ENCODE results near the gene NEDD4L. TPM values are rescaled to one million over a fixed set of nuclear protein-coding genes. Genes with fewer than 3 reads are reported as not detected.

The NEDD4L gene
- total RNA-seq, 1 donor from 2014 or later: 162 TPM

DNA sequence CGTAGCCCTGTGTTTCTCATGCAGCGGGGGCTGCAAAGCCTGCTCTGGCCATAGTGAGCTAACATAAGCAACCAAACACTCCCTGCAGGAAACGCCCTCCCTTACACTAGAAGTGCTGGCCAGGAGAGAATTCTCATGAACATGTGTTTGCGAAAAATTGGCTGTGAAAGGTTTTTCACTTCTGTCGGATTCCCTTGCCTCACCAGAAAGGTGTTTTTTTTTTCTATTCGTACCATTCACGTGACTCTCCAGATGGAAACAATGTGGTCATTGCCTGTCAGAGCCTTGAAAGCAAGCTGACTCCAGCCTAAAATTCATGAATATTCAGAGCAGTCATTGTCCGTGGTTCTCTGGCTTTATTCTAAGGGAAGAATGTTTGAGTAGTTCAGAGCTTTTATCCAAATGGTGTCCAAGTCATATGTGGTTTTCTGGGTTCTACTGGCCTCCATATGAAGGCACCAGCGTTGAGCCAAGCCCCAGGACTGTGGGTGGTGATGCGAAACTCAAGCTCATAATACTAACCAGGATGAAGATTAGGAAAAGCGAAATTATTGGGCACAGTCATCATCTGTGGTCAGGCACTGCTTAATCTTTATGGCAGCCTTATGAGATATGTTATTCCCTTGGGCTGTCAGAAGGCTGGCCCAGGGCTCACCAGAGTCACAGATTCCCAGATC, 348.4 kb downstream of the NEDD4L start:
- H3K27me3 Mint-ChIP-seq: no peaks in the 10 kb centered on the region
- no peak overlapping the region for H3K4me3 Mint-ChIP-seq (ENCODE audit: low read depth)
- H3K36me3 Mint-ChIP-seq (ENCODE audit: insufficient read depth): peaks cover 47% of the 10 kb centered on the region
- TF ChIP-seq, protein P1, sequence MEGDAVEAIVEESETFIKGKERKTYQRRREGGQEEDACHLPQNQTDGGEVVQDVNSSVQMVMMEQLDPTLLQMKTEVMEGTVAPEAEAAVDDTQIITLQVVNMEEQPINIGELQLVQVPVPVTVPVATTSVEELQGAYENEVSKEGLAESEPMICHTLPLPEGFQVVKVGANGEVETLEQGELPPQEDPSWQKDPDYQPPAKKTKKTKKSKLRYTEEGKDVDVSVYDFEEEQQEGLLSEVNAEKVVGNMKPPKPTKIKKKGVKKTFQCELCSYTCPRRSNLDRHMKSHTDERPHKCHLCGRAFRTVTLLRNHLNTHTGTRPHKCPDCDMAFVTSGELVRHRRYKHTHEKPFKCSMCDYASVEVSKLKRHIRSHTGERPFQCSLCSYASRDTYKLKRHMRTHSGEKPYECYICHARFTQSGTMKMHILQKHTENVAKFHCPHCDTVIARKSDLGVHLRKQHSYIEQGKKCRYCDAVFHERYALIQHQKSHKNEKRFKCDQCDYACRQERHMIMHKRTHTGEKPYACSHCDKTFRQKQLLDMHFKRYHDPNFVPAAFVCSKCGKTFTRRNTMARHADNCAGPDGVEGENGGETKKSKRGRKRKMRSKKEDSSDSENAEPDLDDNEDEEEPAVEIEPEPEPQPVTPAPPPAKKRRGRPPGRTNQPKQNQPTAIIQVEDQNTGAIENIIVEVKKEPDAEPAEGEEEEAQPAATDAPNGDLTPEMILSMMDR (IDR thresholded peaks at IDR 0.05; ENCODE audit: unreplicated experiment): no peak
- H3K27ac Mint-ChIP-seq: no peak overlapping the region
- no peaks in the 10 kb centered on the region for H3K4me1 Mint-ChIP-seq (ENCODE audit: low read depth)
- DNase-seq (ENCODE audit: low spot score, unreplicated experiment): no peak
- H3K9me3 Mint-ChIP-seq (ENCODE audit: low read depth): no peaks in the 10 kb centered on the region

DNA sequence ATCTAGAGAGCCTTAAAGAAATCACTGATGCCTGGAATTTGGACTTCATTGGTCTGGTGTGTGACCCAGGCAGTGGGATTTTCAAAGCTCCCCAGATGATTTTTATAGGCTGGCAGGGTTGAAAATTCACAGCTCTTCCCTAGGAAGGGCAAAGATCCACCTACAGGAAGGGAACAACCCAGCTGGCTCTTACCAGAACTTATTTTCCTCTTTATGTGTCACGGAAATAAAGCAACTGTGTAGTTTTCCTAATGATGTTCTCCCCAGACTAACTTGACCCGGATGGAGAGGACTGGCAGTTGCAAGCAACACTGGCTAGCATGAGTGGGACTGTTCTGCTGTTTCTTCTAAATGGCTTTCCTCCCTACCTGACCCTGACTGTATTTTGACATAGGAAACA, 349.3 kb downstream of the NEDD4L start:
- Mint-ChIP-seq H3K27ac (no peak overlapping the region), H3K4me3 (ENCODE audit: low read depth) (no peak overlapping the region), H3K36me3 (ENCODE audit: insufficient read depth) (peaks cover 48% of the 10 kb centered on the region), H3K9me3 (ENCODE audit: low read depth) (no peaks in the 10 kb centered on the region), H3K27me3 (no peaks in the 10 kb centered on the region), H3K4me1 (ENCODE audit: low read depth) (no peaks in the 10 kb centered on the region)
- DNase-seq (ENCODE audit: low spot score, unreplicated experiment): no peak
- TF ChIP-seq, protein P1 (IDR thresholded peaks at IDR 0.05; ENCODE audit: unreplicated experiment): no peak

DNA sequence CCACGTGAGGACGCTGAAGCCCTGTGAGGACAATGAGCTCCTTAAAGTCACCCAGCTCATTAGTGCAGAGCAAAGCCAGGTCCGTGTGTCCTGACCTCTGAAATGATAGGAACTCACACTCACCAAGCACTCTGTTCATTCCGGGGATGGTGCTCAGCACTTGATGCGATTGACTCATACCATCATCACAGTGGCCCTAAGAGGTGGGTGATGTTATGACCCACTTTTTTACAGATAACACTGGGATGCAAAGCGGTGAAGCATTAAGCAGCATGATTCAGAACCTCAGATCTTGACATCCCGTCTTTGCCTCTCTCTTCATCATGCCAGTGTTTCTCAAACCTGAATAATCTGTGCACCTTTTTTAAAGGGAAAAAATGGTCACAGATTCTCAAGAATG, 350.0 kb downstream of the NEDD4L start:
- Mint-ChIP-seq H3K27ac (no peak overlapping the region), H3K27me3 (no peaks in the 10 kb centered on the region)

DNA sequence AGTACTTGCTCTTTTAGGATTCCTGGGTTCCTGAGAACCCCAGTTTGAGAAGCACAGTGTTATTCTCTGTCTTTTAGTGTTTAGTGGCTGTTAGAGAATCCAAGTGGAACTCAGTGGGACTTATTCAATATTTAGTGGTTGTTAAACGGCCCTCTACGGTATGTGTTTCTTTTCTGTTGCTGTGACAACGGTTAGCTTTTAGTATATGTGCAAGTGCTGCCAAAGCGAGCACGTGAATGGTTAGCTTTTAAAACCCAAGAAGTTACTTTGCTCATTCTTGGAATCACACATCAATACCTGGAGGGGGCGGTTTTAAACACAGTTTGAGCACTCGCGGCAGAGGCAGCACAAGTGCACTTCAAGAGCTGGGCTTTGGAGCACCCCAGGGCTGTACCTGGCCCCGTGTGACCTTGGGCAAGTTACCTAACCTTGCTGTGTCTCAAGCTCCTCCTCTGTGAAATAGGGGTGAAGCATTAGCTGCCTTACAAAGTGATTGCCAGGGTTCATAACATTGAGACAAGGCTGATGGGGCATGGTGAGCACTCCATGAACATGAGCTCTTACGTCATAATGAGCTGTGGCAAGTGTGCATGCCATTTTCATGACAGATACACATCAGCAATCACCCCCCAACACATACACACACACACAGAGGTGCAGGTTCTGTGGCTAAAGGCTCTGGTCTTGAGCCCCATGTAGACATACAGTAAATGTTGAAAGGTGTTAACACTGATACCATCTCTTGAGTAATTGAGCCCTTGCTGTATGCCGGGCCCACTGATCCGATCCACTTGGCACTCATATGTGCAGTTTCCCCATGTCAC, 350.8 kb downstream of the NEDD4L start:
- Mint-ChIP-seq H3K27me3 (no peaks in the 10 kb centered on the region), H3K36me3 (ENCODE audit: insufficient read depth) (peaks cover 41% of the 10 kb centered on the region)
- DNase-seq (ENCODE audit: low spot score, unreplicated experiment): no peak

More for the DNA sequence above, 350.0 kb downstream of the NEDD4L start:
- Mint-ChIP-seq H3K4me1 (ENCODE audit: low read depth) (no peaks in the 10 kb centered on the region), H3K36me3 (ENCODE audit: insufficient read depth) (peaks cover 42% of the 10 kb centered on the region), H3K9me3 (ENCODE audit: low read depth) (no peaks in the 10 kb centered on the region), H3K4me3 (ENCODE audit: low read depth) (no peak overlapping the region)
- no peak for DNase-seq (ENCODE audit: low spot score, unreplicated experiment)
- TF ChIP-seq, protein P1 (IDR thresholded peaks at IDR 0.05; ENCODE audit: unreplicated experiment): no peak

DNA sequence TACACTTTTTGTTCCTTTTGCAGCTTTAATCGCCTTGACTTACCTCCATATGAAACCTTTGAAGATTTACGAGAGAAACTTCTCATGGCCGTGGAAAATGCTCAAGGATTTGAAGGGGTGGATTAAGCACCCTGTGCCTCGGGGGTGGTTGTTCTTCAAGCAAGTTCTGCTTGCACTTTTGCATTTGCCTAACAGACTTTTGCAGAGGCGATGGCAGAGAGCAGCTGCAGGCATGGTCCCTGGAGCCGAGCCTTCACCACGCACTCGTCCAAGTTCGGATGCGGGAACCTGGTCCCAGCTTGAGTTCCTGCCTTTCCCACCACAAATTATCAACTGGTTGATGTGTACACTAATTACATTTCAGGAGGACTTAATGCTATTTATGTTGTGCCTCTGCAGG, 352.1 kb downstream of the NEDD4L start:
- Mint-ChIP-seq H3K36me3 (ENCODE audit: insufficient read depth) (peaks cover 37% of the 10 kb centered on the region), H3K4me1 (ENCODE audit: low read depth) (no peaks in the 10 kb centered on the region), H3K27ac (no peak overlapping the region), H3K27me3 (no peaks in the 10 kb centered on the region), H3K9me3 (ENCODE audit: low read depth) (no peaks in the 10 kb centered on the region), H3K4me3 (ENCODE audit: low read depth) (no peak overlapping the region)
- no peak for DNase-seq (ENCODE audit: low spot score, unreplicated experiment)
- TF ChIP-seq, protein P1 (IDR thresholded peaks at IDR 0.05; ENCODE audit: unreplicated experiment): no peak

More for the DNA sequence above, 350.8 kb downstream of the NEDD4L start:
- H3K9me3 Mint-ChIP-seq (ENCODE audit: low read depth): no peaks in the 10 kb centered on the region
- H3K27ac Mint-ChIP-seq: no peak overlapping the region
- H3K4me3 Mint-ChIP-seq (ENCODE audit: low read depth): no peak overlapping the region
- TF ChIP-seq, protein P1 (IDR thresholded peaks at IDR 0.05; ENCODE audit: unreplicated experiment): no peak
- H3K4me1 Mint-ChIP-seq (ENCODE audit: low read depth): no peaks in the 10 kb centered on the region
